ENCODE measurements around the gene CAMTA1.

DNA sequence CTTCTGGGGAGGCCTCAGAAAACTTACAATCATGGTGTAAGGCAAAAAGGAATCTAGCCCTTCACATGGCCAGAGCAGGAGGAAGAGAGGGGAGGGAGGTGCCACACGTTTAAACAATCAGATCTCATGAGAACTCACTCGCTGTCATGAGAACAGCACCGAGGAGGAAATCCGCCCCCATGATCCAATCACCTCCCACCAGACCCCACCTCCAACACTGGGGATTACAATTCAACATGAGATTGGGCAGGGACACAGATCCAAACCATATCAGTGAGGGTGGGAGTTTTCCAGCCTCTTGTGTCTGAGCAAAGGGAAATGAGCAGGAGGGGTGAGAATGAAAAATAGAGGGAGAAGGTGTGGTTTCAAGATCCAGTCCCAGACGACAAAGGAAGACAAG, 503.7 kb downstream of the CAMTA1 start:
- TF ChIP-seq TAF1 (IDR thresholded peaks at IDR 0.05; ENCODE audit: low read depth) (no peak), EZH2 (IDR thresholded peaks at IDR 0.05; ENCODE audit: borderline replicate concordance, insufficient read depth, low read length, poor library complexity, severe bottlenecking) (no peak), SMC3 (conservative IDR thresholded peaks at IDR 0.05; ENCODE audit: poor library complexity) (no peak)
- TF ChIP-seq, protein P1, sequence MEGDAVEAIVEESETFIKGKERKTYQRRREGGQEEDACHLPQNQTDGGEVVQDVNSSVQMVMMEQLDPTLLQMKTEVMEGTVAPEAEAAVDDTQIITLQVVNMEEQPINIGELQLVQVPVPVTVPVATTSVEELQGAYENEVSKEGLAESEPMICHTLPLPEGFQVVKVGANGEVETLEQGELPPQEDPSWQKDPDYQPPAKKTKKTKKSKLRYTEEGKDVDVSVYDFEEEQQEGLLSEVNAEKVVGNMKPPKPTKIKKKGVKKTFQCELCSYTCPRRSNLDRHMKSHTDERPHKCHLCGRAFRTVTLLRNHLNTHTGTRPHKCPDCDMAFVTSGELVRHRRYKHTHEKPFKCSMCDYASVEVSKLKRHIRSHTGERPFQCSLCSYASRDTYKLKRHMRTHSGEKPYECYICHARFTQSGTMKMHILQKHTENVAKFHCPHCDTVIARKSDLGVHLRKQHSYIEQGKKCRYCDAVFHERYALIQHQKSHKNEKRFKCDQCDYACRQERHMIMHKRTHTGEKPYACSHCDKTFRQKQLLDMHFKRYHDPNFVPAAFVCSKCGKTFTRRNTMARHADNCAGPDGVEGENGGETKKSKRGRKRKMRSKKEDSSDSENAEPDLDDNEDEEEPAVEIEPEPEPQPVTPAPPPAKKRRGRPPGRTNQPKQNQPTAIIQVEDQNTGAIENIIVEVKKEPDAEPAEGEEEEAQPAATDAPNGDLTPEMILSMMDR (IDR thresholded peaks at IDR 0.05; ENCODE audit: poor library complexity, severe bottlenecking), result no peak

Measured in neural cell (in vitro differentiated cells).